Activated gamma-delta T cell treated with Interleukin-2 at 50 U/mL for 16 hours (primary cell): ENCODE data around the gene RANGRF.

Source experiments
- DNase-seq: peaks from one replicate; pipeline ENCODE4 v3.0.0-alpha.2; 2020

Gene RANGRF

GRCh38 chr17:8314797-8315763 is 26.6 kb downstream of the RANGRF start:
- DNase-seq: no peak

GRCh38 chr17:8315764-8316217 is 27.3 kb downstream of the RANGRF start:
- no peak for DNase-seq

- no peak for DNase-seq
Observed at GRCh38 chr17:8318010-8318935, 29.8 kb downstream of the RANGRF start.

GRCh38 chr17:8320262-8320661 is 31.8 kb downstream of the RANGRF start:
- DNase-seq: no peak

- DNase-seq: no peak
Observed at GRCh38 chr17:8320990-8321389, 32.5 kb downstream of the RANGRF start.

- DNase-seq: no peak
Observed at GRCh38 chr17:8322061-8322460, 33.6 kb downstream of the RANGRF start.

GRCh38 chr17:8324132-8324531 is 35.7 kb downstream of the RANGRF start:
- DNase-seq: no peak

GRCh38 chr17:8324923-8325322 is 36.5 kb downstream of the RANGRF start:
- no peak for DNase-seq

- no peak for DNase-seq
Observed at GRCh38 chr17:8326511-8327302, 38.2 kb downstream of the RANGRF start.

- no peak for DNase-seq
Observed at GRCh38 chr17:8327303-8327649, 38.8 kb downstream of the RANGRF start.

GRCh38 chr17:8332128-8332527 is 43.7 kb downstream of the RANGRF start:
- DNase-seq: no peak

- no peak for DNase-seq
Observed at GRCh38 chr17:8332688-8333087, 44.2 kb downstream of the RANGRF start.

- DNase-seq: no peak
Observed at GRCh38 chr17:8333281-8333680, 44.8 kb downstream of the RANGRF start.

GRCh38 chr17:8337802-8338752 is 49.6 kb downstream of the RANGRF start:
- DNase-seq: no peak

- DNase-seq: no peak
Observed at GRCh38 chr17:8338753-8339140, 50.3 kb downstream of the RANGRF start.

- no peak for DNase-seq
Observed at GRCh38 chr17:8339540-8339939, 51.1 kb downstream of the RANGRF start, which contains the start of gene ODF4. ODF4 (plus strand) TSS chr17:8339840; CDS start chr17:8340052, 212 bp downstream.
